Mammary epithelial cell (primary cell): ENCODE results near the gene AHRR.

ENCODE experiments used
- EZH2 ChIP-seq: IDR thresholded peaks from 2 replicates; pipeline ENCODE4 v1.6.1; 2012; ENCODE audit warnings: low read length, inconsistent platforms, borderline replicate concordance
- TF ChIP-seq, protein P1 (sequence below), 2 donors: IDR thresholded peaks in 1 of 2; conservative IDR thresholded peaks in 1 of 2; 2 replicates each; pipeline ENCODE4 v1.5.1; 2011 to 2012; ENCODE audit warnings: inconsistent platforms in 2 of 2, low read length in 2 of 2, mild to moderate bottlenecking in 2 of 2, control low read depth in 1 of 2, low read depth in 1 of 2; ENCODE audit not compliant: insufficient read depth in 1 of 2; ENCODE audit errors: extremely low read depth in 1 of 2

GRCh38 chr5:436641-436975 is 115.1 kb downstream of the AHRR start:
- TF ChIP-seq EZH2: no peak
- TF ChIP-seq, protein P1, sequence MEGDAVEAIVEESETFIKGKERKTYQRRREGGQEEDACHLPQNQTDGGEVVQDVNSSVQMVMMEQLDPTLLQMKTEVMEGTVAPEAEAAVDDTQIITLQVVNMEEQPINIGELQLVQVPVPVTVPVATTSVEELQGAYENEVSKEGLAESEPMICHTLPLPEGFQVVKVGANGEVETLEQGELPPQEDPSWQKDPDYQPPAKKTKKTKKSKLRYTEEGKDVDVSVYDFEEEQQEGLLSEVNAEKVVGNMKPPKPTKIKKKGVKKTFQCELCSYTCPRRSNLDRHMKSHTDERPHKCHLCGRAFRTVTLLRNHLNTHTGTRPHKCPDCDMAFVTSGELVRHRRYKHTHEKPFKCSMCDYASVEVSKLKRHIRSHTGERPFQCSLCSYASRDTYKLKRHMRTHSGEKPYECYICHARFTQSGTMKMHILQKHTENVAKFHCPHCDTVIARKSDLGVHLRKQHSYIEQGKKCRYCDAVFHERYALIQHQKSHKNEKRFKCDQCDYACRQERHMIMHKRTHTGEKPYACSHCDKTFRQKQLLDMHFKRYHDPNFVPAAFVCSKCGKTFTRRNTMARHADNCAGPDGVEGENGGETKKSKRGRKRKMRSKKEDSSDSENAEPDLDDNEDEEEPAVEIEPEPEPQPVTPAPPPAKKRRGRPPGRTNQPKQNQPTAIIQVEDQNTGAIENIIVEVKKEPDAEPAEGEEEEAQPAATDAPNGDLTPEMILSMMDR (conservative IDR thresholded peaks at IDR 0.05 in 1 of 2, IDR thresholded peaks at IDR 0.05 in 1 of 2; ENCODE audit: extremely low read depth in 1 of 2, insufficient read depth in 1 of 2, low read depth in 1 of 2, low read length in 2 of 2): no peak
